Endothelial cell (in vitro differentiated cells): ENCODE data around the gene ZNF69. TPM values are rescaled to one million over a fixed set of nuclear protein-coding genes. Genes with fewer than 3 reads are reported as not detected.
"Not testable (repeated sequence)": the region's sequence is repeated elsewhere in the genome, so short reads cannot be mapped to it uniquely, and the experiment has no call there.

Source experiments
- DNase-seq: peaks from one replicate; pipeline ENCODE4 v3.0.0; 2021; ENCODE audit warnings: low spot score
- H3K27ac Mint-ChIP-seq: one replicate; pipeline ENCODE4 v1.8.0; 2021; ENCODE audit warnings: mixed read lengths, inconsistent platforms; ENCODE audit not compliant: unreplicated experiment
- H3K27me3 Mint-ChIP-seq: one replicate; pipeline ENCODE4 v1.8.0; 2021; ENCODE audit warnings: mild to moderate bottlenecking, moderate library complexity, mixed read lengths, inconsistent platforms; ENCODE audit not compliant: unreplicated experiment
- H3K36me3 Mint-ChIP-seq: one replicate; pipeline ENCODE4 v1.8.0; 2021; ENCODE audit warnings: mild to moderate bottlenecking, low read depth, mixed read lengths, inconsistent platforms; ENCODE audit not compliant: unreplicated experiment
- H3K4me1 Mint-ChIP-seq: one replicate; pipeline ENCODE4 v1.8.0; 2021; ENCODE audit warnings: mild to moderate bottlenecking, mixed read lengths, inconsistent platforms; ENCODE audit not compliant: unreplicated experiment
- H3K4me3 Mint-ChIP-seq: one replicate; pipeline ENCODE4 v1.8.0; 2021; ENCODE audit warnings: mild to moderate bottlenecking, mixed read lengths, inconsistent platforms; ENCODE audit not compliant: unreplicated experiment
- H3K9me3 Mint-ChIP-seq: one replicate; pipeline ENCODE4 v1.8.0; 2021; ENCODE audit warnings: mixed read lengths, inconsistent platforms; ENCODE audit not compliant: unreplicated experiment
- CTCF ChIP-seq: fragments of 200-600 bp; sonication (generic); IDR thresholded peaks from one replicate; pipeline ENCODE4 v1.5.0; 2021; ENCODE audit warnings: antibody characterized with exemption; ENCODE audit not compliant: unreplicated experiment
- long read RNA-seq: library from polyadenylated mRNA; unstranded; transcript quantifications from one replicate; pipeline ENCODE4 v2.0.0, GENCODE V29; 2020; ENCODE audit not compliant: unreplicated experiment
- total RNA-seq: library from RNA; stranded (reverse); fragmentation: NEBNext Ultra II Directional; extraction: Animal tissue kit (Norgen Biotek cat#: 25700); gene quantifications from one replicate; pipeline ENCODE4 v1.2.1, GENCODE V29; 2021; ENCODE audit not compliant: unreplicated experiment

Gene ZNF69
- total RNA-seq, result not detected
- long read RNA-seq, result 0 reads

GRCh38 chr19:11887611-11888531 lies at the start of gene ZNF69:
TSS of gene ZNF69 (plus strand) at chr19:11887782. CDS start at chr19:11887924, 142 bp downstream.
- no peak for DNase-seq
- H3K27me3 Mint-ChIP-seq, result peaks cover 2% of the 10 kb centered on the region

GRCh38 chr19:11843722-11844121 lies 43.9 kb upstream of the ZNF69 start:
- peaks cover 15% of the 10 kb centered on the region for H3K36me3 Mint-ChIP-seq
- H3K4me3 Mint-ChIP-seq, result no peak overlapping the region
- peaks cover 5% of the 10 kb centered on the region for H3K27me3 Mint-ChIP-seq
- H3K27ac Mint-ChIP-seq, result no peak overlapping the region
- no peak for DNase-seq
- H3K9me3 Mint-ChIP-seq, result peaks cover 34% of the 10 kb centered on the region
- TF ChIP-seq CTCF, result no peak
- H3K4me1 Mint-ChIP-seq, result no peaks in the 10 kb centered on the region

More at GRCh38 chr19:11887611-11888531, at the start of gene ZNF69:
- H3K9me3 Mint-ChIP-seq, result peaks cover 57% of the 10 kb centered on the region
- H3K36me3 Mint-ChIP-seq, result peaks cover 28% of the 10 kb centered on the region
- no peaks in the 10 kb centered on the region for H3K4me1 Mint-ChIP-seq
- H3K4me3 Mint-ChIP-seq, result peak within 1 kb of the TSS; percentile 15
- TF ChIP-seq CTCF, result no peak
- H3K27ac Mint-ChIP-seq, result no peak within 1 kb of the TSS

GRCh38 chr19:11847615-11848014 lies 40.0 kb upstream of the ZNF69 start:
- H3K27ac Mint-ChIP-seq, H3K27me3 Mint-ChIP-seq, H3K4me3 Mint-ChIP-seq, H3K4me1 Mint-ChIP-seq, DNase-seq: not testable (repeated sequence)
- Mint-ChIP-seq H3K36me3 (peaks cover 18% of the 10 kb centered on the region), H3K9me3 (peaks cover 41% of the 10 kb centered on the region)

GRCh38 chr19:11848200-11848593 lies 39.4 kb upstream of the ZNF69 start:
- no peak for DNase-seq
- Mint-ChIP-seq H3K9me3 (peaks cover 40% of the 10 kb centered on the region), H3K36me3 (peaks cover 18% of the 10 kb centered on the region), H3K27ac (no peak overlapping the region), H3K27me3 (peaks cover 7% of the 10 kb centered on the region), H3K4me1 (no peaks in the 10 kb centered on the region), H3K4me3 (no peak overlapping the region)
- TF ChIP-seq CTCF, result no peak

GRCh38 chr19:11848594-11849469 lies 38.8 kb upstream of the ZNF69 start, which contains the start of gene ZNF439:
TSS of gene ZNF439 (plus strand) at chr19:11848726. CDS start at chr19:11848868, 142 bp downstream.
- H3K9me3 Mint-ChIP-seq, result peaks cover 37% of the 10 kb centered on the region
- H3K4me1 Mint-ChIP-seq, result no peaks in the 10 kb centered on the region
- H3K27ac Mint-ChIP-seq, result no peak within 1 kb of the TSS
- no peak for TF ChIP-seq CTCF
- no peak within 1 kb of the TSS for H3K4me3 Mint-ChIP-seq
- H3K27me3 Mint-ChIP-seq, result peaks cover 7% of the 10 kb centered on the region
- DNase-seq, result no peak
- H3K36me3 Mint-ChIP-seq, result peaks cover 18% of the 10 kb centered on the region

- H3K4me3 Mint-ChIP-seq, H3K27ac Mint-ChIP-seq, H3K4me1 Mint-ChIP-seq, DNase-seq, H3K27me3 Mint-ChIP-seq: not testable (repeated sequence)
- Mint-ChIP-seq H3K9me3 (peaks cover 36% of the 10 kb centered on the region), H3K36me3 (peaks cover 19% of the 10 kb centered on the region)
Observed at GRCh38 chr19:11850289-11850688, 37.3 kb upstream of the ZNF69 start.
